ENCODE measurements around the gene IFT25. TPM values are rescaled to one million over a fixed set of nuclear protein-coding genes. Genes with fewer than 3 reads are reported as not detected.

IFT25 gene
- total RNA-seq, 1 donor from 2014 or later = 53.9 TPM

DNA sequence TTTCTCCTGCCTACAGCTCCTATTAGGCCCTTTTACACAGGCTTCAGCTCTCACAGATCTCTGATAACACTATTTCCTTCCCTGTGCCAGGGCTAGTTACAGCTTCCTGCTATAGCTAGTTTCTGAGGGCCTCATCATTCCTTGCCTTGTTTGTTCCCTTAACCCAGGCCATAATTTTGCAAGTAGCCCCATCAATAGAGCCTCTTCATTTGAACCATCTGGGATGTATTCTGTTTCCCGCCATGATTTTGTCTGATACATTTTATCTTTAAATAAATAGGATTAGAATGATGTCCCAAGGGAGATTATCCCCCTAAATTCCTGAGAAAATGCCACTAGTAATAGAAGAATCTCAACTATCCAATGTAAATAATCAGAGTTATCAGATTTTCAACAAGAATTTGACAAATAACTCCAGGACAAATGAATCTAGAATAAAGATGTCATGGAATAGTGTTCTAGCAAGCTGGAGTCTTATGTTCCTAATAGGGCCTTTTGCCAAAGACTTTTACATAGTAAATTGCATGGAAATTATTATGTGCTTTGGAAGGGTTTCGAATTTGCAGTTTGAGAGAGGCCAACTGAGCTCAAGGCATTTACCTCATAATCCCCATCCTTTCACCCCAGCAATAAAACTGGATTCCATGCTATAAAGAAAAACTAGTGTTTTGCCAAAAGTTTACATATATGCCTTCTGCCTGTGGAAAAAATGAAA, 16.1 kb downstream of the IFT25 start:
- DNase-seq = no peak
- Mint-ChIP-seq H3K36me3 (ENCODE audit: low read depth) (peaks cover 69% of the 10 kb centered on the region), H3K27me3 (no peaks in the 10 kb centered on the region), H3K9me3 (no peaks in the 10 kb centered on the region), H3K4me1 (peaks cover 2% of the 10 kb centered on the region), H3K27ac (no peak overlapping the region), H3K4me3 (no peak overlapping the region)
- intact Hi-C loops (cut with micrococcal nuclease) = no loop called here

GRCh38 chr1:53927376-53927881, 18.1 kb downstream of the IFT25 start:
- Mint-ChIP-seq H3K27ac (no peak overlapping the region), H3K4me3 (no peak overlapping the region), H3K4me1 (peaks cover 2% of the 10 kb centered on the region), H3K36me3 (ENCODE audit: low read depth) (peaks cover 63% of the 10 kb centered on the region), H3K27me3 (no peaks in the 10 kb centered on the region), H3K9me3 (no peaks in the 10 kb centered on the region)
- DNase-seq = no peak
- intact Hi-C loops (cut with micrococcal nuclease) = no loop called here

DNA sequence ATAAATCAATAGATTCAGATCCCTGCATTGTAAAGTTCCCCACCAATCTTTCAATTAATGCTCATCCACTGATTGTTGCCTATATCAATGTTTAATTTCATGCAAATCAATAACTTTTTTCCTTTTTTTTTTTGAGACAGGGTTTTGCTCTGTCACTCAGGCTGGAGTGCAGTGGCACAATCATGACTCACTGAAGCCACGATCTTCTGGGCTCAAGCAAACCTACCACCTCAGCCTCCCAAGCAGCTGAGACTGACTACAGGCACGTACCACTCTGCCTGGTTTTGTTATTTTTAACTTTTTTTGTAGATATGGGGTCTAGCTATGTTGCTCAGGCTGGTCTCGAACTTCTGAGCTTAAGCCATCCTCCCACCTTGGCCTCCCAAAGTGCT, 25.8 kb downstream of the IFT25 start:
- H3K27me3 Mint-ChIP-seq = no peaks in the 10 kb centered on the region
- H3K36me3 Mint-ChIP-seq (ENCODE audit: low read depth) = peaks cover 38% of the 10 kb centered on the region
- H3K27ac Mint-ChIP-seq = peak overlapping the region; percentile 84
- no peak overlapping the region for H3K4me3 Mint-ChIP-seq
- intact Hi-C loops (cut with micrococcal nuclease) = loop anchor here (2.0 to 5.0 kb wide), 2 partner anchors 23 to 42 kb away; no protein-coding TSS in a partner anchor
- H3K9me3 Mint-ChIP-seq = no peaks in the 10 kb centered on the region
- H3K4me1 Mint-ChIP-seq = peaks cover 36% of the 10 kb centered on the region
- no peak for DNase-seq

DNA sequence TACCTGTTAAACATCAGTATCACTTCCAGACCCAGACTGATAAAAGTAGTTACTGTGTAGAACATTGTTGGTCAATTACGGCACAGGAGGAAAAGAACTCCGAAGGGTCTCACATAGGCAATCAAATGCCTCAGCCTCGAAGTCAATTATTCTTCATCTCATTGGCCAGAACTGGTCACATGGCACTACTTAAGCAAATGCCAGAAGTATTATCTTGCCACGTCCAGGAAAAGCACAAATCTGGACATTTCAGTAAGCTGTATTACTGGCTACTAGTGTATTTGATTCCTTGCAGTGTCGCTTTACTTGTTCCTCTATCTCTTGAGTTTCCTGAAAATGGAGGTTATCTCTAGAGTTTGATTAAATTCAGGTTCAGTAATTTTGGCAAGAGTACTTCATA, 27.2 kb downstream of the IFT25 start:
- Mint-ChIP-seq H3K27ac (no peak overlapping the region), H3K36me3 (ENCODE audit: low read depth) (peaks cover 31% of the 10 kb centered on the region), H3K4me1 (peaks cover 36% of the 10 kb centered on the region), H3K9me3 (no peaks in the 10 kb centered on the region), H3K4me3 (no peak overlapping the region), H3K27me3 (no peaks in the 10 kb centered on the region)
- intact Hi-C loops (cut with micrococcal nuclease) = loop anchor here (2.0 to 5.0 kb wide), 2 partner anchors 24 to 41 kb away; no protein-coding TSS in a partner anchor
- no peak for DNase-seq

GRCh38 chr1:53913352-53914033, 32.0 kb downstream of the IFT25 start:
- H3K9me3 Mint-ChIP-seq = no peaks in the 10 kb centered on the region
- intact Hi-C loops (cut with micrococcal nuclease) = no loop called here
- H3K4me3 Mint-ChIP-seq = no peak overlapping the region
- H3K27ac Mint-ChIP-seq = no peak overlapping the region
- H3K36me3 Mint-ChIP-seq (ENCODE audit: low read depth) = peaks cover 28% of the 10 kb centered on the region
- no peaks in the 10 kb centered on the region for H3K27me3 Mint-ChIP-seq
- DNase-seq = no peak
- peaks cover 20% of the 10 kb centered on the region for H3K4me1 Mint-ChIP-seq

GRCh38 chr1:53911442-53911841, 34.1 kb downstream of the IFT25 start:
- intact Hi-C loops (cut with micrococcal nuclease) = no loop called here
- peaks cover 12% of the 10 kb centered on the region for H3K4me1 Mint-ChIP-seq
- H3K9me3 Mint-ChIP-seq = no peaks in the 10 kb centered on the region
- no peaks in the 10 kb centered on the region for H3K27me3 Mint-ChIP-seq
- DNase-seq = no peak
- H3K27ac Mint-ChIP-seq = no peak overlapping the region
- no peak overlapping the region for H3K4me3 Mint-ChIP-seq
- H3K36me3 Mint-ChIP-seq (ENCODE audit: low read depth) = peaks cover 20% of the 10 kb centered on the region

GRCh38 chr1:53909946-53910345, 35.6 kb downstream of the IFT25 start:
- no peaks in the 10 kb centered on the region for H3K9me3 Mint-ChIP-seq
- H3K27me3 Mint-ChIP-seq = no peaks in the 10 kb centered on the region
- peaks cover 3% of the 10 kb centered on the region for H3K4me1 Mint-ChIP-seq
- peaks cover 12% of the 10 kb centered on the region for H3K36me3 Mint-ChIP-seq (ENCODE audit: low read depth)
- intact Hi-C loops (cut with micrococcal nuclease) = no loop called here
- no peak overlapping the region for H3K27ac Mint-ChIP-seq
- no peak for DNase-seq
- no peak overlapping the region for H3K4me3 Mint-ChIP-seq

DNA sequence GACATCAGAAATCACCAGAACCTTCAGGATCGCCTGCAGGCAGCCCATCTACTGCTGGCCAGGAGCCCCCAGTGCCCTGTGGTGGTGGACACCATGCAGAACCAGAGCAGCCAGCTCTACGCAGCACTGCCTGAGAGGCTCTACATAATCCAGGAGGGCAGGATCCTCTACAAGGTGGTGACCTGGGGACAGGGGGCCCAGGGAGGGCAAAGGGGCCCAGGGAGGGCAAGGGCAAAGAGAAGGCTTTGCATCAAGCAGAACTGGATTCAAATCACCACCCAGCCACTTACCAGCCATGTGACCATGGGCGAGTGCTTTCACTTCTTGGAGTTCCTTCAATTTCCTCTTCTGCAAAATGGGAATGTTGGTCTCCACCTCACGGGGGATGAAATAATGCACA, 39.4 kb downstream of the IFT25 start:
- intact Hi-C loops (cut with micrococcal nuclease) = no loop called here
- DNase-seq = no peak
- H3K36me3 Mint-ChIP-seq (ENCODE audit: low read depth) = peaks cover 6% of the 10 kb centered on the region
- H3K9me3 Mint-ChIP-seq = no peaks in the 10 kb centered on the region
- no peak overlapping the region for H3K27ac Mint-ChIP-seq
- no peak overlapping the region for H3K4me3 Mint-ChIP-seq
- H3K27me3 Mint-ChIP-seq = no peaks in the 10 kb centered on the region
- H3K4me1 Mint-ChIP-seq = peaks cover 4% of the 10 kb centered on the region

DNA sequence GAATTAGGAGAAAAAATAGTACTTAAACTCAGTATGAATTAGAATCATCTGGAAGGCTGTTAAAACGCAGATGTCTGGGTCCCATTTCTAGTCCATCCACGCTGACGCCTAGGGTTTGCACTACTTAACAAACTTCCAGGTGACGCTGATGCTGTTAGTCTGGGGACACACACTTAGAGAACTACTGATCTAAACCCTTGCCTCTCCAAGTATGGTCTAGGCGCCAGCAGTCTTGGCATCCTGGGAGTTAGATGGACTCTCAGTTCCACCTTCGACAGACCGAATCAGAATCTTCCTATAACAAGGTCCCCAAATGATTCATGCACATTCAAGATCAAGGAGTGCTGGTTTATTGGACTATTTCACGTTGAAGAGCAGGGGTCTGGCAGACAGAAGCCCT, 40.0 kb downstream of the IFT25 start:
- intact Hi-C loops (cut with micrococcal nuclease) = no loop called here
- Mint-ChIP-seq H3K36me3 (ENCODE audit: low read depth) (peaks cover 6% of the 10 kb centered on the region), H3K4me3 (no peak overlapping the region), H3K27me3 (no peaks in the 10 kb centered on the region), H3K27ac (no peak overlapping the region), H3K9me3 (no peaks in the 10 kb centered on the region), H3K4me1 (peaks cover 6% of the 10 kb centered on the region)
- DNase-seq = no peak

DNA sequence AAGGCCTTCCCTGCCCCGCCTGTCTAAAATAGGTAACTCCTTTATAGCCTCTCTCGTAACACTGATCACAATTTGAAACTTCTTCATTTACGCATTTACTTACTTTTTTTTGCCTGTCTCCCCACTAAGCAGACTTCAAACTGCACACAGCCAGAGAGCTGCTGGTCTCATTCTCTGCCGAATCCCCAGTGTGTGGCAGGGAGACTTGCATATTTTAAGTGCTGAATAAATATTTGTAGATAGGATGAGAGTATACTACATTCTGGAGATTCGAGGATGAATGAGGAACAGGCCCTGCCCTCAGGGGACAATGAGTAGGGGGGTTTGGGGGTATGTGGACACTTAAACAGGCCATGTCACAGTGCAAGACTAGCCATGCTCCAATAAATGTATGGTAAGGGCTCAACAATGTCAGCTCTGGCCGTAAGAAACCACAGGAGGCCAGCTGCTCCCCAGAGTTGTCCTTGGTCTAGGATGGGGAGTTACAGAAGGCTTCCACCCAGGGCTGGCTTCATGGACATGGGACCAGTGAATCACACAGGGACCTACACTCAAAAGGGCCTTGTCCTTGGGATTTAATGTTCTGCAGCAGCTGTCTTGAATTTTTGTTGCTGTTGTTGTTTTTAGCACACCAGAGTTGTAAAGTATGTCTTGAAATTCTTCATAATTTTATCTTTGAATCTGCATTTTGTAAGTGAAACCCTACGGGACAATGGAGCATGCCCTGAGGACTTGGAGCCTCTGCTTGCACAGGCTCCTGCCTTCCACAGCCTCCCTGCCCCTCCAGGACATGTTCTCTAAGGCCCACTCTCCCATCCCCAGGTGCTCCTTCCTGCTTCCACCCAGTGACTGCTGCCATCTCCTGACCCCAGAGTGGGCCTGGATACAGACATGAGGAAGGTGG, 43.0 kb downstream of the IFT25 start:
- Mint-ChIP-seq H3K9me3 (no peaks in the 10 kb centered on the region), H3K27ac (no peak overlapping the region), H3K4me1 (peaks cover 8% of the 10 kb centered on the region), H3K27me3 (no peaks in the 10 kb centered on the region), H3K4me3 (no peak overlapping the region), H3K36me3 (ENCODE audit: low read depth) (no peaks in the 10 kb centered on the region)
- no peak for DNase-seq
- intact Hi-C loops (cut with micrococcal nuclease) = no loop called here

- Mint-ChIP-seq H3K4me1 (peaks cover 8% of the 10 kb centered on the region), H3K27ac (no peak overlapping the region), H3K27me3 (no peaks in the 10 kb centered on the region), H3K9me3 (no peaks in the 10 kb centered on the region), H3K36me3 (ENCODE audit: low read depth) (no peaks in the 10 kb centered on the region), H3K4me3 (no peak overlapping the region)
- no peak for DNase-seq
- intact Hi-C loops (cut with micrococcal nuclease) = no loop called here
Measured at GRCh38 chr1:53899708-53900107, 45.8 kb downstream of the IFT25 start.

DNA sequence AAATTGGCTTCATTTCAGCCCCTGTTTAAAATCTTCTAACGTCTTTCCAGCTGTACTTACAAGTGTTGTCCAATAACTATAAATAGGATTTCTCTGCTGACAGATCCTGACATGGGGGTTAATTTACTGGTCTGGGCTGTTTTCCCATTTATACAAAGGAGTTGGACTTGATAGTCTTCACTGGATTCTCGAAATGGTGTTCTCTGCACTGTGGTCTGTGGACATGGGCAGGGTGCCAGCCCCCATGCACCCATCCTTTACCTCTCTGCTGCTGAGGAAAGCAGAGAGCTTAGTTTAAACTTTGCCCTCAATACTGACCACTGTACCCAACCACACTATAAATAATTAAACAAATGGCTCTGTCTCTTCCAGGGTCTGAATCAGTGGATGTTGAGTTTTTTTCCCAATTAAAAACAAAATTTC, 46.3 kb downstream of the IFT25 start:
- no peak overlapping the region for H3K27ac Mint-ChIP-seq
- no peaks in the 10 kb centered on the region for H3K27me3 Mint-ChIP-seq
- intact Hi-C loops (cut with micrococcal nuclease) = no loop called here
- no peak for DNase-seq
- H3K36me3 Mint-ChIP-seq (ENCODE audit: low read depth) = no peaks in the 10 kb centered on the region
- no peak overlapping the region for H3K4me3 Mint-ChIP-seq
- H3K4me1 Mint-ChIP-seq = peaks cover 8% of the 10 kb centered on the region
- no peaks in the 10 kb centered on the region for H3K9me3 Mint-ChIP-seq

DNA sequence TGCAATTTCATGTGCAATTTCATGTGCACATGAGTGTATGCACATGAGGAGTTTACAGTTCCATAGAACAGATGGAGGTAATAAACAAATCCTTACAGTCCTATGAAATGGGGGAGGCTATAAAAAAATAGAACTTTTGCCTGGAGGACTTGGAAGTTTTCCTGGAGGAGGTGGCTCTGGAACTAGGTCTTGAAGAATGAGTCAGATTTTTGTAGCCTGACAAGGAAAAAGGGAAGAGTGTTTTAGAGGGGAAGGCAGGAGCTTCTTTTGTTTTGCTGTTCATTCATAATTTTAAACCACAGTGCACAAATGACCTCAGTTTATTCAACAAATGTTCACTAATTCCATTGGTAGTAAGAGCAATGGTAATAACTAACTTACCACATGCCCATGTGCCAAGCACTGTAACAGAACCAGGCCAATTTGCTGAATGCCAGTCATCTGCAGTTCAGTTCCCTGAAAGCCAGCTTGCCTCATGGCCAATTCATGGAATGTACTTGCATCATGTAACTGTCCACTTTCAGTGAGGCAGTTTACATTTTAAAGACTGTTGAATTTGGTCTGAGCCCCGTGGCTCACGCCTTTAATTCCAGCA, 48.8 kb downstream of the IFT25 start:
- no peaks in the 10 kb centered on the region for H3K36me3 Mint-ChIP-seq (ENCODE audit: low read depth)
- DNase-seq = no peak
- no peaks in the 10 kb centered on the region for H3K27me3 Mint-ChIP-seq
- peaks cover 8% of the 10 kb centered on the region for H3K4me1 Mint-ChIP-seq
- intact Hi-C loops (cut with micrococcal nuclease) = no loop called here
- H3K9me3 Mint-ChIP-seq = no peaks in the 10 kb centered on the region
- H3K27ac Mint-ChIP-seq = no peak overlapping the region
- no peak overlapping the region for H3K4me3 Mint-ChIP-seq

Data from activated CD4-positive, alpha-beta T cell treated with anti-CD3 and anti-CD28 coated beads, Interleukin-2, amount 10 ng/mL, durations not matched to agents 24 days and 14 days (primary cell).